Raji (cell line): ENCODE data around the gene SREBF2.

Experiments
- POLR2A ChIP-seq: IDR thresholded peaks from 2 replicates; pipeline ENCODE4 v1.6.1; 2011; ENCODE audit warnings: low read depth, low read length, control low read depth; ENCODE audit not compliant: insufficient read depth

SREBF2 gene

DNA sequence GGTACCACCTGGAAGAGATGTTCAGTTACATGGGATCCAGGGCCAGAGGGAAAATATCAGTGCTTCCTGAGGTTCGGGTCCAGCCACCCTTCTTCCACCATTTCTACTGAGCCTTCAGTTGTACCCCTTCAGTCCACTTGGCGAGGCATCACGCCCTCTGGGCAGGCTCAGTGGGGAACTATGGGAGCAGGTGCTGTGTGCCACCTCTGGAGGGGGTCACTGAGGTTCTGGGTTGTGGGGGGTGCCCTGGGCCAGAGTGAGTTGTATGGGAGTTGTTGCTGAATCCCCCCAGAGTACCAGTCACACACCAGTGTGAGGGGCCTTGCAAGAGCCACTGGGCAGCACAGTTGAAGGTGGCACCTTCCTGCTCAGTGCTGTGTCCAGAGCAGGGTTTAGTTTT lies 2.7 kb upstream of the SREBF2 start:
- no peak for TF ChIP-seq POLR2A

DNA sequence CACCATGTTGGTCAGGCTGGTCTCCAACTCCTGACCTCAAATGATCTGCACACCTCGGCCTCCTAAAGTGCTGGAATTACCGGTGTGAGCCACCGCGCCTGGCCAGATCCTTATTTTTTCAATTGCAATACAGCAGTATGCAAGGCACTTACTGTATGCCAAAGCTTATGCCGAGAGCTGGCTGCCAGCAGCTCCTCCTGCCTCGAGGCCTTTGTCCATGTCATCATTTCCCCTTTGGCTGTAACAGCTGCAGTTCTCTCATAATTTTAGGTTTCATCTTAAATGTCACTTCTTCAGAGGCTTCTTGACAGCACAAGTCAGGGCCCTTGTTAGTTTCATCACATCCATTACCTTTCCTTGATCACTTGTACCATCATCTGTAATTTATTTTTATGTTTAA lies 1.5 kb upstream of the SREBF2 start:
- TF ChIP-seq POLR2A, result no peak

DNA sequence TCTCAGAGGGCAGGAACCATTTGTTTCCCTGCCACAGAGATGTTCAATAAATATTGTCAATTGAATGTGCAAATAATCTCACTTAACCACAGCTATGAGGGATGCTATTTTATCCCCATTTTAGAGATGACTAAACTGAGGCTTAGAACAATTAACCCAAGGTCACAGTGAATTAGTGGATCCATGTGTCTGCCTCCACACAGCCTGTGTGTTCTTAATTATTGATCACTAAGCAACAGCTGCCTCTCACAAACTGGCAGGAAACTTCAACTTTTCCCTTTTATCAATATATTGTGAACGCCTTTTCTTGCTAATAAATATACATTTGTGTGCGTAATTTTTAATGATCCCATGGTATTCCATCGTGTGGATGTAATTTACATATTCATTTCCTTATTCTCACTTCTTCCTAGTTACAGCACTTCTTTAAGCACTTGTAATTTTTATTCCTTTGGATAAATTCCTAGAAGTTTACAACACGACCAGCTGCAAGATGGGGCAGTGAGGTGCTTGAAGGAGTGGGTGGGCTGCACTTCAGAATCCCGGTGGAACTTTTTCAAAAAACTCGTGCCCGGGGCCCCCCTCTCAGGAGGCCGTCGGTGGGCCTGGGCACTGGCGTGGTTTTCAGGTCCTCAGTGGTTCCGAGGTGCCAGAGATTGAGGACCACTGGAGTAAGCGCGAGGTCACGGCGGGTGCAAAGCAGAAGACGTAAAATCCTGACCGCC lies 915 bp upstream of the SREBF2 start:
- TF ChIP-seq POLR2A, result no peak

DNA sequence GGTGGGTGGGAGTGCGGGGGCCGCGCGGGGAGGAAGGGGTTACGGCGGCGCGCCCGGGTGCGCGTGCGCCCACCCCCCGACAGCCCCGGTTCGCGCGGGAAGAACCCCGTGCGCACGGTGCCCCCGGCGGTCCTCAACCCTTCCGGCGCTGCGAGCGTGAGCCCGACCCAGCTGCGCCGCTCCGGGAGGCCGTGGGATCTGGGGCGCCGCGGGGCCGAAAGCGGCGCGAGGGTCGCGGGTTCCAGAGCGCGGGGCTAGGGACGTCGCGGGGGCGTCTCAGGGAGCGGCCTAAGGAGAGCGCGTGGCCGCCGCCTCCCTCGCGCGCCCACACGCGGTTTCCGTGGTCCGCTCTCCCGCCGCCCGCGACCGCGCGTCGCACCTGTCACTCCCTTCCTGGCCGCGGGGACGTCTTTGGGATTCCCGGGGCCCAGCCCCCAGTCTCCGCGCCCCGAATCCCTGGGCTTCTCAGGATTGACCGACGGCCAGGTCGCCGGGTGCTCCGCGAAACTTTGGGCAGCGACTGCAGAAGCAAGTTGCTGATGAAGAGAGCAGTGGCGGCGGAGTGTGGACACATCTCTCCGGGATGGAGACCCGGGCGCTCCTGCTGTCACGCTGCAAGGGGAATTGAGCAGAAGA lies 582 bp downstream of the SREBF2 start:
- no peak for TF ChIP-seq POLR2A

- 0 out of 2 replicates have a peak, but pooled peaks have one; percentile 22 for TF ChIP-seq POLR2A
Measured at GRCh38 chr22:41834005-41834944, 1.4 kb downstream of the SREBF2 start.

DNA sequence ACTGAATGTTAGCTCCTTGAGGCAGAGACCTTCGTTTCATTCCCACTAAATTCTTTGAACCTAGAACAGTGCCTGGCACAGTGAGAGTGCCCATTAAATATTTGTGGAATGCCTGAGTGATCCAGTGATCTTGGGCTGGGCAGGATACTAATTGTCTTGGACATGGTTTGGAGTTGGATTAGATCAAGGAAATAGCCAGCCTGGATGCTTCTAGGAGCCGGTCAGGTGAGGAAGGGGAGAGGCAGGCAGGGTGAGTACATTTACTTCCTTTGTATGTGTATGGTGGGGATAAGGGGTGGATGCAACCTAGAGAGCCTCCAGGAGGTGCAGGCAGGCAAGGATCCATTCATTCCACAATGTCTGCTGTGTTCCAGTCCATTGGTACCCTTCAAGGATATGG lies 3.6 kb downstream of the SREBF2 start:
- no peak for TF ChIP-seq POLR2A

- no peak for TF ChIP-seq POLR2A
Measured at GRCh38 chr22:41838842-41839618, 6.1 kb downstream of the SREBF2 start.

GRCh38 chr22:41840216-41840615 lies 7.3 kb downstream of the SREBF2 start:
- TF ChIP-seq POLR2A, result no peak

GRCh38 chr22:41841085-41841712 lies 8.3 kb downstream of the SREBF2 start:
- no peak for TF ChIP-seq POLR2A

GRCh38 chr22:41842996-41843970 lies 10.4 kb downstream of the SREBF2 start:
- no peak for TF ChIP-seq POLR2A

- TF ChIP-seq POLR2A, result no peak
Measured at GRCh38 chr22:41844036-41844435, 11.1 kb downstream of the SREBF2 start.

GRCh38 chr22:41844513-41844912 lies 11.6 kb downstream of the SREBF2 start:
- TF ChIP-seq POLR2A, result no peak

DNA sequence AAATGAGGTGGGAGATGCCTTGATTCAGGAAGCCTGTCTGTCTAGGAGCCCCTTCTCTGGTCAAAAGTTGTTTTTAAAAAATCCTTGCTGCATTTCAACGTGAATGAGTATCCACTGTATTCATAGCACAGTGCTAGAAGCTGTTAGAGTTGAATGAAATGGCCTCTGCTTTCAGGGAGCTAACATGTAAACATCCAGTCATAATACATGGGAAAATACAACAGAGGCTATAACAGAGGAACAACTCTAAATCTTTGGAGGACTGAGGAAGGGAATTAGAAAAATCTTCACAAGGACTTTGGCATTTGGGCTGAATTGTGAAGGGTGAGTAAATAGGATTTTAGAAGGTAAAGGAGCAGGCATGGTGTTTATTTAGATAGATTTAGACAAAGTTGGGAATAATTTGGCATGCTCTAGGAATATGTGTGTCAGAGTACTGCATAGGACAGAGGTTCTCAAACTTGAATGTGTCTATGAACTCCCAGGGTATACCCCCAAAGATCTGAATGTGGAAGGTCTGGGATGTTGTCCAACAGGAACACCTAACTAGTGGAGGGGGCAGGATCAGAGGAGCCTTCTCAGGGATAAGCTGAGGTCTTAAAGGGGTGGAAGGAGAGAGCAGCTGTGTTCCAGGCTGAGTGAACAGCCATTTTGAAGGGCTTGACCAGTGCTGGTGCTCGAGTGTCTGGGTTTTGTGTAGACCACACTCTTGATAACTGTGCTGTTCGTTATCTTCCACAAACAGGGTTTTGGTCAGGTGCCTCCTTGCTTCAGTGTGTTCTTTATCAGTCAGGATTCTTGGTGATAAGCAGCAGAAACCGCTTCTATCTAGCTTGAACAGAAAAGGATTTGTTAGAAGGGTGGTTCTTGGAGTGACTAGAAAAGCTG lies 12.7 kb downstream of the SREBF2 start:
- TF ChIP-seq POLR2A, result no peak
